Esophagus (tissue), 2 donors: ENCODE results near the gene GON7. TPM values are rescaled to one million over a fixed set of nuclear protein-coding genes. Genes with fewer than 3 reads are reported as not detected.
"Not testable (repeated sequence)": the region's sequence is repeated elsewhere in the genome, so short reads cannot be mapped to it uniquely, and the experiment has no call there.

Source experiments
- H3K27ac ChIP-seq, 2 donors: one replicate each; pipeline ENCODE4 v1.5.1; 2013; ENCODE audit warnings: low read depth in 2 of 2, mild to moderate bottlenecking in 2 of 2, inconsistent platforms in 1 of 2, low read length in 1 of 2, moderate library complexity in 1 of 2
- H3K27me3 ChIP-seq, 2 donors: one replicate each; pipeline ENCODE4 v1.6.1; 2013; ENCODE audit warnings: low read length in 2 of 2, control low read depth in 1 of 2, mild to moderate bottlenecking in 1 of 2; ENCODE audit not compliant: insufficient read depth in 2 of 2, control insufficient read depth in 1 of 2
- H3K36me3 ChIP-seq, 2 donors: one replicate each; pipeline ENCODE4 v1.6.1; 2013; ENCODE audit warnings: low read length in 1 of 2; ENCODE audit not compliant: control insufficient read depth in 2 of 2, insufficient read depth in 2 of 2
- H3K4me1 ChIP-seq, 2 donors: one replicate each; pipeline ENCODE4 v1.6.1; 2013; ENCODE audit warnings: low read length in 1 of 2; ENCODE audit not compliant: control insufficient read depth in 2 of 2, insufficient read depth in 2 of 2
- H3K4me3 ChIP-seq, 2 donors: one replicate each; pipeline ENCODE4 v1.5.1; 2013; ENCODE audit warnings: low read length in 2 of 2, mild to moderate bottlenecking in 2 of 2, low read depth in 1 of 2, moderate library complexity in 1 of 2
- H3K9me3 ChIP-seq, 2 donors: one replicate each; pipeline ENCODE4 v1.6.1; 2013; ENCODE audit warnings: mild to moderate bottlenecking in 2 of 2, low read depth in 1 of 2, low read length in 1 of 2, moderate library complexity in 1 of 2; ENCODE audit not compliant: control insufficient read depth in 2 of 2, insufficient read depth in 1 of 2
- WGBS, 2 donors: extraction: QIAGEN DNeasy Blood & Tissue Kit; methylation state at CpG; one replicate each; pipeline ENCODE4 v1.1.7; 2013; 5-methylcytosine and 5-hydroxymethylcytosine counted together
- polyA plus RNA-seq, 2 donors: library from polyadenylated mRNA; stranded (reverse); fragments of 200-250 nt; gene quantifications; one replicate each; pipeline ENCODE4 v1.2.3, GENCODE V29; 2013
- donor health status: healthy with polysubstance abuse.
- donor health status: Bipolar disorder and iron deficiency.

GON7 gene
- polyA plus RNA-seq, 2 donors, result 8.0 to 10.8 TPM

GRCh38 chr14:93160353-93160801 lies 46.5 kb downstream of the GON7 start:
- WGBS, 2 donors, result 41 to 44% methylated on average over 4 of the region's 4 CpGs

GRCh38 chr14:93159625-93160352 lies 47.1 kb downstream of the GON7 start:
- H3K4me3 ChIP-seq, H3K27me3 ChIP-seq, H3K36me3 ChIP-seq, H3K9me3 ChIP-seq, H3K4me1 ChIP-seq, H3K27ac ChIP-seq: not testable (repeated sequence)
- 62 to 73% methylated on average over 5 of the region's 5 CpGs for WGBS, 2 donors

More at GRCh38 chr14:93160353-93160801, 46.5 kb downstream of the GON7 start:
- Histone ChIP-seq H3K4me3 (no peak overlapping the region), H3K9me3 (no peaks in the 10 kb centered on the region), H3K27me3 (no peaks in the 10 kb centered on the region), H3K4me1 (no peaks in the 10 kb centered on the region), H3K27ac (no peak overlapping the region), H3K36me3 (no peaks in the 10 kb centered on the region)

- H3K4me3 ChIP-seq, H3K27me3 ChIP-seq, H3K4me1 ChIP-seq, H3K27ac ChIP-seq, H3K36me3 ChIP-seq, H3K9me3 ChIP-seq: not testable (repeated sequence)
- WGBS, 2 donors, result 93 to 96% methylated on average over 7 of the region's 7 CpGs
Observed at GRCh38 chr14:93158349-93158748, 48.5 kb downstream of the GON7 start.

- H3K9me3 ChIP-seq, result no peaks in the 10 kb centered on the region
- no peaks in the 10 kb centered on the region for H3K36me3 ChIP-seq
- H3K27me3 ChIP-seq, result no peaks in the 10 kb centered on the region
- H3K4me1 ChIP-seq, result no peaks in the 10 kb centered on the region
- WGBS, 2 donors, result 79 to 81% methylated on average over 8 of the region's 8 CpGs
- H3K27ac ChIP-seq, result no peak overlapping the region
- H3K4me3 ChIP-seq, result no peak overlapping the region
Observed at GRCh38 chr14:93156693-93157369, 50.0 kb downstream of the GON7 start.

- no peaks in the 10 kb centered on the region for H3K27me3 ChIP-seq
- H3K4me1 ChIP-seq, result no peaks in the 10 kb centered on the region
- no peaks in the 10 kb centered on the region for H3K9me3 ChIP-seq
- H3K4me3 ChIP-seq, result no peak overlapping the region
- H3K27ac ChIP-seq, result no peak overlapping the region
- H3K36me3 ChIP-seq, result no peaks in the 10 kb centered on the region
- 70 to 80% methylated on average over 2 of the region's 2 CpGs for WGBS, 2 donors
Observed at GRCh38 chr14:93155667-93156066, 51.2 kb downstream of the GON7 start.

GRCh38 chr14:93153121-93153520 lies 53.7 kb downstream of the GON7 start:
- Histone ChIP-seq H3K4me1 (peaks cover 0 to 3% of the 10 kb centered on the region in 2 donors), H3K4me3 (no peak overlapping the region), H3K36me3 (no peaks in the 10 kb centered on the region), H3K9me3 (no peaks in the 10 kb centered on the region), H3K27ac (no peak overlapping the region), H3K27me3 (no peaks in the 10 kb centered on the region)
- WGBS, 2 donors, result 80 to 84% methylated on average over 7 of the region's 7 CpGs

Other genes starting within 250 kb of the GON7 start
- 10 to 100 TPM; 15.8 to 22.4 TPM for gene ITPK1, start 91.1 kb downstream of the GON7 start, polyA plus RNA-seq
- 10 to 100 TPM in 1 of 2 donors, 1 to 10 TPM in 1; 5.4 to 12.7 TPM for gene MOAP1, start 22.2 kb downstream of the GON7 start, polyA plus RNA-seq
- 10 to 100 TPM in 1 of 2 donors, 1 to 10 TPM in 1; 8.6 to 10.3 TPM for gene LYSET, start 21.7 kb downstream of the GON7 start, polyA plus RNA-seq
- gene UBR7, start 191 bp upstream of the GON7 start, polyA plus RNA-seq, result 10 to 100 TPM in 1 of 2 donors, 1 to 10 TPM in 1; 7.8 to 11.7 TPM
- gene BTBD7, start 126.0 kb upstream of the GON7 start, polyA plus RNA-seq, result 10 to 100 TPM in 1 of 2 donors, 1 to 10 TPM in 1; 7.7 to 10.7 TPM
- not detected for gene COX8C, start 140.1 kb upstream of the GON7 start, polyA plus RNA-seq
- under 1 TPM; 0.01 to 0.02 TPM for gene UNC79, start 223.9 kb upstream of the GON7 start, polyA plus RNA-seq